EL (cell line): Measurements from ENCODE around the gene BCL2L12.

ENCODE experiments used
- DNase-seq: peaks from one replicate; pipeline ENCODE4 v3.0.0-alpha.2; 2016

Gene BCL2L12

GRCh38 chr19:49664171-49665035 lies 1.3 kb upstream of the BCL2L12 start:
- DNase-seq: peak; percentile 82

- no peak for DNase-seq
Observed at GRCh38 chr19:49665036-49665350, 740 bp upstream of the BCL2L12 start.

GRCh38 chr19:49666120-49666444 lies 349 bp downstream of the BCL2L12 start:
- DNase-seq: no peak

GRCh38 chr19:49667473-49667872 lies 1.7 kb downstream of the BCL2L12 start:
- no peak for DNase-seq

GRCh38 chr19:49669516-49669915 lies 3.8 kb downstream of the BCL2L12 start:
- DNase-seq: no peak

GRCh38 chr19:49672131-49672919 lies 6.6 kb downstream of the BCL2L12 start:
- DNase-seq: peak; percentile 67

GRCh38 chr19:49676136-49676783 lies 10.5 kb downstream of the BCL2L12 start:
- peak; percentile 92 for DNase-seq

- DNase-seq: peak; percentile 100
Observed at GRCh38 chr19:49676784-49677230, 11.1 kb downstream of the BCL2L12 start.

- DNase-seq: peak; percentile 47
Observed at GRCh38 chr19:49677231-49677900, 11.6 kb downstream of the BCL2L12 start, which contains the start of gene PRMT1. Gene PRMT1, plus strand, starts transcription at chr19:49677271. Its CDS starts 10 bp downstream, at chr19:49677281.

GRCh38 chr19:49677901-49678674 lies 12.4 kb downstream of the BCL2L12 start:
- peak; percentile 74 for DNase-seq

- no peak for DNase-seq
Observed at GRCh38 chr19:49678985-49679770, 13.4 kb downstream of the BCL2L12 start.

- DNase-seq: no peak
Observed at GRCh38 chr19:49679771-49680413, 14.2 kb downstream of the BCL2L12 start.

- peak; percentile 80 for DNase-seq
Observed at GRCh38 chr19:49680421-49681351, 15.0 kb downstream of the BCL2L12 start.

GRCh38 chr19:49681830-49682229 lies 16.1 kb downstream of the BCL2L12 start:
- no peak for DNase-seq

GRCh38 chr19:49682274-49682673 lies 16.5 kb downstream of the BCL2L12 start:
- DNase-seq: no peak

GRCh38 chr19:49683814-49684250 lies 18.1 kb downstream of the BCL2L12 start:
- DNase-seq: no peak

- peak; percentile 33 for DNase-seq
Observed at GRCh38 chr19:49684251-49684982, 18.7 kb downstream of the BCL2L12 start.

GRCh38 chr19:49684983-49685553 lies 19.3 kb downstream of the BCL2L12 start:
- no peak for DNase-seq
